Activated gamma-delta T cell (primary cell): ENCODE measurements around the gene PDPR.
"Not testable (repeated sequence)": the region's sequence is repeated elsewhere in the genome, so short reads cannot be mapped to it uniquely, and the experiment has no call there.

ENCODE experiments used
- DNase-seq: peaks from one replicate; lab custom pipeline; 2025; lab: John Stamatoyannopoulos, UW

Gene PDPR

DNA sequence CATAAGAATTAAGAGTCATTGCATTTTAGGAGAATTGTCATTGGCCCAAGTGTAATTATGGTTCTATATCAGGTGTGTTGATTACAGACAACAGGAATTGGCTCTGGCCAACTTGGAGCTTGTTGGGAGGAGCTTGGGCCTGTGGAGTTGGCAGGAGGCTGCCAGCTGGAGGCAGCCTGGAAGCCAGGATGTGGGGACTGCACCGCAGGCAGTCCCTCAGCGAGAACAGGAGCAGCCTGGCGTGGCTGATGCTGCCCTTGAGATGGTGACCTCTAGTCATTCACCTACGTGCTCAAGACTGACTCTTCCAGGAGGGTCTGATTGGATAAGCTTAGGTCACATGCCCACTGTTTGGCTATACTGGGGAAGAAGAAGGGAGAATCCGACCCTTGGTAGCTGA, 13.6 kb downstream of the PDPR start:
- not testable (repeated sequence) for DNase-seq

GRCh38 chr16:70128844-70129243, 14.7 kb downstream of the PDPR start:
- not testable (repeated sequence) for DNase-seq

DNA sequence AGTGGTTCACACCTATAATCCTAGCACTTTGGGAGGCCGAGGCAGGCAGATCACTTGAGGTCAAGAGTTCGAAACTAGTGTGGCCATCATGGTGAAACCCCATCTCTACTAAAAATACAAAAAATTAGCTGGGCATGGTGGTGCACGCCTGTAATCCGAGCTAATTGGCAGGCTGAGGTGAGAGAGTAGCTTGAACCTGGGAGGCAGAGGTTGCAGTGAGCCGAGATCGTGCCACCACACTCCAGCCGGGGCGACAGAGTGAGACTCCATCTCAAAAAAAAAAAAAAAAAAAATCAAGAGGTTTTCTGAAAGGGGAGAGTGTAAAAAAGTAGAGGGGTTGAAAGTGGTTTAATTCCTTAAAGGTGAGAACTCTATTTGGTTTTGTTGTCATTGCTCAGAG, 21.7 kb downstream of the PDPR start:
- not testable (repeated sequence) for DNase-seq

- not testable (repeated sequence) for DNase-seq
Observed at GRCh38 chr16:70136595-70136994, 22.5 kb downstream of the PDPR start.

DNA sequence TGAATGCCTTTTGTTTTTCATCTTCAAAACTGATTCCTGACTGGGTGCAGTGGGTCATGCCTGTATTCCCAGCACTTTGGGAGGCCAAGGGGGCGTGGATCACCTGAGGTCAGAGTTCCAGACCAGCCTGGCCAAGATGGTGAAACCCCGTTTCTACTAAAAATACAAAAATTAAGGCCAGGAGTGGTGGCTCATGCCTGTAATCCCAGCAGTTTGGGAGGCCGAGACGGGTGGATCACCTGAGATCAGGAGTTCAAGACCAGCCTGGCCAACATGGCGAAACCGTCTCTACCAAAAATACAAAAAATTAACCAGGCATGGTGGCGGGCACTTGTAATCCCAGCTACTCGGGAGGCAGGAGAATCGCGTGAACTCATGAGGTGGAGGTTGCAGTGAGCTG, 28.6 kb downstream of the PDPR start:
- not testable (repeated sequence) for DNase-seq

- not testable (repeated sequence) for DNase-seq
Observed at GRCh38 chr16:70143231-70143895, 29.2 kb downstream of the PDPR start.

DNA sequence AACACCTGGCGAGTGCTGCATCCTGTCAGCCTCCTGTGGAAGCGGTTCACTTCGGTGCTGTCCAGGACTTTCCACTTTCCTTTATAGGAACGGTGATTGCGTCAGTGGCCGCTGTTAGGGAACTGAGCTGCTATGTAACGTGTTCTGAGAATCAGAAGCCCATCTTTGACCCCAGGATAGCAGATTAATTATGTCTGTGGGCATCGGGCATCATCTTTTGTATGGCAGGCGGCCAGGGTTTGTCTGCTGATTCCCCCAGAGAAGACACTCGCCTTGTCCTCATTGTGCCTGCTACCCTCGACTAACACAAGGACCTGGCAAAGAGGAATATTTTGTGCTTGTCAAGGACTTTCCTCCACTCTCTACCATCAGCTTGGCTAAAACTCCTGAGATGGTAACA, 33.7 kb downstream of the PDPR start:
- not testable (repeated sequence) for DNase-seq

GRCh38 chr16:70148453-70148852, 34.3 kb downstream of the PDPR start:
- DNase-seq: not testable (repeated sequence)

GRCh38 chr16:70149296-70149695, 35.2 kb downstream of the PDPR start:
- DNase-seq: not testable (repeated sequence)

GRCh38 chr16:70151391-70151790, 37.3 kb downstream of the PDPR start:
- DNase-seq: no peak

DNA sequence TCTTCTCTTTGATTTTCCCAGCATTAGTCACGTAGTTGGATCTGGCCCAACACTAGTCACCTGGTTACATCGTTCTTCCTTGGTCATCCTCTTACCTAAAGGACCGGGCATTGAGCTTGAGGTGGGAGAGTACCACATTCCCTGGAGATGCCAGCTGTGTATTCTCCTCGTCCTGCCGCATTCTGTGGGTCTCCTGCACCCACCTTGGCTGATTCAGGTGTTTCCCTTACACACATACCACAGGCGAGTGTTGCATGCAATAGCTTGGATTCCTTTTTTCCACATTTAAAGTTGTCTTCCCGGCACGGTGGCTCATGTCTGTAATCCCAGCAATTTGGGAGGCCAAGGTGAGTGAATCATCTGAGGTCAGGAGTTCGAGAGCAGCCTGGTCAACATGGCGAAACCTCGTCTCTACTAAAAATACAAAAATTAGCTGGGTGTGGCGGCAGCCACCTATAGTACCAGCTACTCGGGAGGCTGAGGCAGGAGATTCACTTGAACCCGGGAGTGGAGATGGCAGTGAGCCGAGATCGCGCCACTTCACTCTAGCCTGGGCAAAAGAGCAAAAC, 37.9 kb downstream of the PDPR start:
- no peak for DNase-seq

GRCh38 chr16:70152578-70153302, 38.6 kb downstream of the PDPR start:
- DNase-seq: no peak

GRCh38 chr16:70154736-70155135, 40.6 kb downstream of the PDPR start:
- not testable (repeated sequence) for DNase-seq

DNA sequence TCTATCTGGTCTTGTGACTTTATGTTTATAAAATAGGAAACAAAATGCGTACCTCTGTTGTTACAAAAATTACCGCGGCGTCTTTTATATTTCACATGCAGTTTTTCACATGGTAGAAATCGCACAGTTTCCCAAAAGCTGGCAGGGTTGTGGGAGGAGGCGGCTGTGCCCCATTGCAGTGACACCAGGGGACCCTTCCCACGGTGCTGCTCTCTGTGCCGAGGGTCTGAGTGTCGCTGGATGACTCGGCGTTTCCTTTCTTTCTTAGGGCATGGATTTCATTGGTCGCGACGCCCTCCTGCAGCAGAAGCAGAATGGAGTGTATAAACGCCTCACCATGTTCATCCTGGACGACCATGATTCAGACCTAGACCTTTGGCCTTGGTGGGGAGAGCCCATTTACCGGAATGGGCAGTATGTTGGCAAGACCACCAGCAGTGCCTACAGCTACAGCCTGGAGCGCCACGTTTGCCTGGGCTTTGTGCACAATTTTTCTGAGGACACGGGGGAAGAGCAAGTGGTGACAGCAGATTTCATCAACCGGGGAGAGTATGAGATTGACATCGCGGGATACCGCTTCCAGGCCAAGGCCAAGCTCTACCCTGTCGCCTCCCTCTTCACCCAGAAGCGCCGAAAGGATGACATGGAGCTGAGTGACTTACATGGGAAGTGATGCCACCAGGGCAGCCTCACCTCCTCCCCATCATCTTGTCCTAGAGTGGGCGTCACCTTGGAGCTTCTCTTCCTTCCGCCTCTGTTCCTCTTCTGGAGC, 42.3 kb downstream of the PDPR start:
- no peak for DNase-seq

- no peak for DNase-seq
Observed at GRCh38 chr16:70157105-70157476, 43.0 kb downstream of the PDPR start.

DNA sequence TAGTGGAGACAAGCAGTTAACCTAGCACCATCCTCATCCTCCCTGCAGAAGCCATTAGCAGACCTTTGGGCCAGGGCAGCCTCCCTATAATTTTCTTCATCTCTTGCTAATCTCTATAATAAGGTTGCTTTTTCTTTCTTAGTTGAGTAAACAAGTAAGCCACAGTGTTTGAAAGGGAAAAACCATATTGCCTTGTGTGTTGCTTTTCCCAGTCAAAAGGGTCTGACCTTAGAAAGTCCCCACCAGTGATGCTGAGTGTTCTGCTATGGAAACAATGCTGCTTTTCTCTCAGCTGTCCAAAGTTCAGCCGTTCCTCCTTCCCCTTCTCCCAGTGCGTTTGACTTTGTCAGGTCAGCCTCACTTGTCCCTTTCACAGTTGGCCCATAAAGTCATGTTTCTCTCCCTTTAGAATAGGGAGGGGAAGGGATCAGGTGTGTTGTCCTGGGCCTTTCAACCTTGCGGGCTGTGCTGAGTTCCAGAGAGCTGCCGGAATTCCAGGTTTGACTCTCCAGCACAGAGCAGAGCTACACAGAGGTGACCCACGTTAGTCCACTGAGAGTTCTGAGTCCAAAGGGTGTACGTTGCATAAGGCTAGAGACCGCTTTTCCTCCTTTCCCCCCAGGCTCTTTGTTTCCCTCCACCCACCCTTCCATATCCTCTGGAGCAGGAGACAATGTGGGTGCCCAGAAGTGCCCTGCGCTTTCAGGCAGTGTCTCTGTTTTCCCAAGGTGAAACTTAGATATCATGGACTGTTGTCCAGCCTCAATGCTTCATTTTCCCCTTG, 43.5 kb downstream of the PDPR start:
- DNase-seq: no peak

GRCh38 chr16:70158261-70158939, 44.3 kb downstream of the PDPR start:
- DNase-seq: no peak

GRCh38 chr16:70159355-70160348, 45.5 kb downstream of the PDPR start:
- DNase-seq: no peak

- no peak for DNase-seq
Observed at GRCh38 chr16:70160388-70160787, 46.3 kb downstream of the PDPR start.

- DNase-seq: no peak
Observed at GRCh38 chr16:70160821-70161220, 46.7 kb downstream of the PDPR start.
